GM10847 (cell line): Measurements from ENCODE around the gene SRSF8.

ENCODE experiments used
- POLR2A ChIP-seq: IDR thresholded peaks from 2 replicates; pipeline ENCODE4 v1.6.1; 2011; ENCODE audit not compliant: insufficient read length; ENCODE audit errors: extremely low read depth

SRSF8 gene

GRCh38 chr11:95104121-95104830 is 37.6 kb downstream of the SRSF8 start:
- TF ChIP-seq POLR2A: no peak

- no peak for TF ChIP-seq POLR2A
These were observed 38.1 kb downstream of the SRSF8 start for GRCh38 chr11:95104856-95105255.

DNA sequence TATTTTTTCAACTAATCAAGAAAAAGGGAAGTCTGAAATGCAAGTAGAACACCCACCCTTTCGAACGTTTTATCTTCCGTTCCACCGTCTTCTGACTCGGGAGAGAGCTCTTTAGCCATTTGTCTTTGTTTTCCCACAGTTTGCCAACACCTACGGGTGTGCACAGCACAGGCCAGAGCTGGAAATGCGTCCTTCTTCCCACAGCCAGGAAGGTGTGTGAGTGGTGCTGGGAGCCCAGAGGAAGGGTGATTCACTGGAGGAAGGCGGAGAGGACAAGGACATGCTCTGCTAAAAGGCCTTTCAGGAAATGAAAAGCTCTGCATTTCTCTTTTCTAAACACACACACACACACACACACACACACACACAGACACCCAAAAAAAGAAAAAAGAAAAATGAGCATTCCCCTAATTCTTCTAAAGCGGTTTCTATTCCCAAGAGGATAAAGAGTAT is 41.5 kb downstream of the SRSF8 start:
- TF ChIP-seq POLR2A: no peak

- no peak for TF ChIP-seq POLR2A
These were observed 42.2 kb downstream of the SRSF8 start for GRCh38 chr11:95108671-95109551.

GRCh38 chr11:95111923-95112540 is 45.3 kb downstream of the SRSF8 start:
- no peak for TF ChIP-seq POLR2A

DNA sequence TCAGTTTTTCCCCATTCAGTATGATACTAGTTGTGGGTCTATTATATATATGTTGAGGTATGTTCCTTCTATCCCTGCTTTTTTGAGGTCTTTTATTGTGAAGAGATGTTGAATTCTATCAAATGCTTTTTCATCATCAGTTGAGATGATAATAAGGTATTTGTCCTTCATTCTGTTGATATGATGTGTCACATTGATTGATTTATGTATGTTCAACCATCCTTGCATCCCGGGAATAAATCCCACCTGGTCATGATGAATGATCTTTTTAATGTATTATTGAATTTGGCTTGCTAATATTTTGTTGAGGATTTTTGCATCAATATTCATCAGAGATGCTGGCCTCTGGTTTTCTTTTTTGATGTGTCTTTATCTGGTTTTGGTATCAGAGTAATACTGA is 48.9 kb downstream of the SRSF8 start:
- TF ChIP-seq POLR2A: no peak

GRCh38 chr11:95119361-95120060 is 52.8 kb downstream of the SRSF8 start:
- TF ChIP-seq POLR2A: no peak
